COLO668 (cell line): ENCODE measurements around the gene SEMA4A.
"Not testable (repeated sequence)": the region's sequence is repeated elsewhere in the genome, so short reads cannot be mapped to it uniquely, and the experiment has no call there.

Experiments used
- DNase-seq: peaks from one replicate; lab custom pipeline; 2025; ENCODE audit not compliant: unreplicated experiment; lab: John Stamatoyannopoulos, UW

SEMA4A gene

DNA sequence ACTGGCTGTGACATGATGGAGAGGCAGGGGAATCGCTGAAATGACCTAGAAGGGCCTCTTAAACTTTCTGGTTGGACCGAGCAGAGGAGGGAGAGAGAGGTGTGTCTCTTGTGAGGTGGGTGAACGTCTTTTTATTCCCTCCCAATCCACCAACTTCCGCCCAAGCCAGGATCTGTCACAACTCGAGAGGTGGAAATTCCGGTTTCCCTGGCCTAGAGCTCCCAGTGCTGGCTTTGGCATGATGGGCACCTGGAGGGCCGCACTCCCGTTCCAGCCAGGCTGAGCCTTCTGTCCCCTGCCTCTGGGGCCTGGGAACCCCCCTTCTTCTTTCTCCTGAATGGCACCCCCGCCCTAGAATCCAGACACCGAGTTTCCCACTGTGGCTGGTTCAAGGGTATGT, at the start of gene SEMA4A:
SEMA4A (plus strand) TSS at position 224 of the 400 bp plus-strand sequence. CDS start 994 bp downstream, outside the sequence.
- DNase-seq = no peak

DNA sequence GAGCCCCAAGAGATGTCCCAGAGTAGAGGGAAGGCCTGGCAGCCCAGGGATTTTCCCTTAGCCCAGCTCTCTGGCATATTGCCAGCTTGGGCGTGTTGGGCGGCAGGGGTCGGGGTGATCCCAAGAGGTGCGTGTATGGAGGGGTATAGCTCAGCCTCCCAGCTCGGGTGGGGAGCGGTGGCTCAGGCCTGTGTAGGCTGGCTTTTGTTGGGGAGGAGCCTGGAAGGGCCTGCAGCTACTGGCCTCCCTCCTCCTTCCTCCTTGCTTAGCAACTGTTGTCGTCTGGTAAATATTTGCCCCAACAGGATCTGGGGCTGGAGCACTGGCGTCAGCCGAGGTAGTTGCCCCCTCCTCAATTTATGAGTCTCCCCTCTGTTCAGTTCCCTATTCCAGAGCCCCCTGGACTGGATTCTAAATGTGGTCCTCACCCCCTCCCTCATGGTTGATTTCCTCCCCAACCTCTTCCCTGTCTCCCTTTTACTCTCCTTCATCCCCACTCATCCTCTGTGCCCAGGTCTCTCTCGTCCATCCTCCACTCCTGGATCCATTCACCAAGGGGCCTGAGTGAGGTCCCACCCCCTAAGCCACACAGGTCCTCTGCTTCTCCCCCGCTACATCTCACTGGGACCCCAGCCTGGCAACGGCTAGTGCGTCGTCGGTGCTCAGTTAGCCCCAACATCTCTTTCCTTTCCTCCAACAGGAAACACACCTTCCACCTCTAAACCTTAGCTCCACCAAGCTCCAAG, 49.1 kb upstream of the SEMA4A start:
- peak; percentile 90 for DNase-seq

GRCh38 chr1:156104861-156105832, 48.2 kb upstream of the SEMA4A start:
- DNase-seq = no peak

GRCh38 chr1:156106624-156107488, 46.5 kb upstream of the SEMA4A start:
- peak; percentile 46 for DNase-seq

DNA sequence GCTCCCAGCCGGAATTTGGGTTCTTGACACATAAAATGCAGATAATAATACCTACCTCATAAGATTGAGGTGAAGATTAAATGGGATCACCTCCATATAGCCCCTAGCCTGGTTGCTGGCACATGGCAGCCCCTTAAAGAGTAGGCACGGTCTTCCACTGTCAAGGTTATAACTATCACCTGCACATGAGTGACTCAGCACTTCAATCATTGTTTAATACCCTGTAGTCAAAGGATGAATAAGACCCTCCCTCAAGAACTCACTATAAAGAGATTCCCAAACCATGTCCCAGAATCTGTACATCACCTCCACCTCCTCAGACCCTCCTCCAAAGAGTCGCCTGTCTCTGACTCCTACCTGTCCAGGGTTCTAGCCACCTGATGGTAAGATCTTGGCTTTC, 45.3 kb upstream of the SEMA4A start:
- no peak for DNase-seq

- no peak for DNase-seq
These were observed 44.6 kb upstream of the SEMA4A start for GRCh38 chr1:156108664-156109241.

DNA sequence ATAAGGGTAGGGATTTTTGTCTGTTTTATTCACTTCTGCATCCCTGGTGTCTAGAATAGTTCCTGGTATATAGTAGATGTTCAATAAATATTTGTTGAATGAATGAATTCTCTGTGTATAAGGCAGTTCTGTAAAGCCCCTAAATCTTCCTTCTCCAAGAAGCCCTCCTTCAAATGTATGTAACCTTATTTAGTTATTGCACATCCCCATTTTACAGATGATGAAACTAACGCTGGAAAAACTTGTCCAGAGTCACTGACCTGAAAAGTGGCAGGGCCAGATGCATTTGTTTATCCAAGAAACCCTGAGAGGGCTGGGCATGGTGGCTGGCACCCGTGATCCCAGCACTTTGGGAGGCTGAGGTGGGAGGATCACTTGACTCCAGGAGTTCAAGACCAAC, 43.1 kb upstream of the SEMA4A start:
- no peak for DNase-seq

DNA sequence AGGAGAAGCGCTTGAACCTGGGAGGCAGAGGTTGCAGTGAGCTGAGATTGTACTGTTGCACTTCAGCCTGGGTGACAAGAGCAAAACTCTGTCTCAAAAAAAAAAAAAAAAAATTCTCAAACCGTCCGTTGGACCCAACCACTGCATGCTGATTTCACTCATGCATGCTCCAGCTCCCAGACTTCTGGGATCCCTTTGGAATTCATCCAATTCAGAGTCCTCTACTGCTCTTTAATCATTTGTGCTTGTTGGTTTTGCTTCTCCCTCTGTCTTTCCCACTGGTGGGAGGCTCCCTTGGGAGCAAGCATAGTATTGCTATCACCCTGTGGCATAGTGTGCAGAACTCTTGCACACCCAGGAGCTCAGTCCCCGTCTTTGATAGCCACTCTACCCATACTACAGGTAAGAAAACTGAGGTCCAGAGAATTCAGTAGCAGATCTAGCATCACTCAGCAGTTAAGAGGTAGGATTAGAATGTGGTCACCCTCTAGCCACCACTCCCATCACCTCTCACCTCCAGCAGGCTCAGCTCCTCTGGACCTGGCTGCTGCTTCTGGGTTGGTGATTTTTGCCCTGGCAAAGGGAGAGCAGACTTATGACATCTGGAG, 41.9 kb upstream of the SEMA4A start:
- no peak for DNase-seq

DNA sequence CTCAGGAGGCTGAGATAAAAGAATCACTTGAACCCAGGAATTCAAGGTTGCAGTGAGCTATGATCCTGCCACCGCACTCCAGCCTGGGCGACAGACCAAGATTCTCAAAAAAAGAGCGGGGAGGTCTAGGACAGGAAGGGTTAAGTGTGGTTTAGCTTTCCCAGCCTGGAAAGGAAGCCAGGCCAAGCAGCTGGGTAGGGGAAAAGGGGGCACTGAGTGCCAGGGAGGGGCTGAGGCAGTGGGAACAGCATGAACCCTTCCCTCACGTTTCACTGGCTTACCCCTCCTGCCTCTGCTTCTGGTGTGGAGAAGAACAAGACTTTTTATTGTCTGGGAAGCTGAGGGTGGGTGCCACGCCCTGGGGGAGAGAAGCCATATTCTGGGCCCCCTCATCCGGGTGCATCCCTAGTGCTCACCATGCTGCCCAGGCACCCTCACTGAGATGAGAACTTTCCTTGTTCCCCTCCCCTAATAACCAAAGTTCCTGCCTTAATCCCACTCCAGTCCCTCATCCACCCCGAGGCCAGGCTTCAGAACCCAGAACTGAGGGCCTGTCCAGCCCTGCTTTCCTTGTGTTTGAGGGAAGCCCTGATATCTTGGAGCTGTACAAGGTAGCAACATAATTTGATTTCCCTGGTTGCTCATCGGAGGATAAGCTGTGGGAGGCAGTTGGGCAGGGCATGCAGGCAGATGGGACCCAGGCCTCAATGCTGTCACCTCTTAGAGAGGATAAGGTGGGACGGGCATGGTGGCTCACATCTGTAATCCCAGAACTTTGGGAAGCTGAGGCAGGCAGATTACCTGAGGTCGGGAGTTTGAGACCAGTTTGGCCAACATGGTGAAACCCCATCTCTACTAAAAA, 40.9 kb upstream of the SEMA4A start:
- no peak for DNase-seq

- DNase-seq = no peak
These were observed 40.0 kb upstream of the SEMA4A start for GRCh38 chr1:156113282-156113950.

DNA sequence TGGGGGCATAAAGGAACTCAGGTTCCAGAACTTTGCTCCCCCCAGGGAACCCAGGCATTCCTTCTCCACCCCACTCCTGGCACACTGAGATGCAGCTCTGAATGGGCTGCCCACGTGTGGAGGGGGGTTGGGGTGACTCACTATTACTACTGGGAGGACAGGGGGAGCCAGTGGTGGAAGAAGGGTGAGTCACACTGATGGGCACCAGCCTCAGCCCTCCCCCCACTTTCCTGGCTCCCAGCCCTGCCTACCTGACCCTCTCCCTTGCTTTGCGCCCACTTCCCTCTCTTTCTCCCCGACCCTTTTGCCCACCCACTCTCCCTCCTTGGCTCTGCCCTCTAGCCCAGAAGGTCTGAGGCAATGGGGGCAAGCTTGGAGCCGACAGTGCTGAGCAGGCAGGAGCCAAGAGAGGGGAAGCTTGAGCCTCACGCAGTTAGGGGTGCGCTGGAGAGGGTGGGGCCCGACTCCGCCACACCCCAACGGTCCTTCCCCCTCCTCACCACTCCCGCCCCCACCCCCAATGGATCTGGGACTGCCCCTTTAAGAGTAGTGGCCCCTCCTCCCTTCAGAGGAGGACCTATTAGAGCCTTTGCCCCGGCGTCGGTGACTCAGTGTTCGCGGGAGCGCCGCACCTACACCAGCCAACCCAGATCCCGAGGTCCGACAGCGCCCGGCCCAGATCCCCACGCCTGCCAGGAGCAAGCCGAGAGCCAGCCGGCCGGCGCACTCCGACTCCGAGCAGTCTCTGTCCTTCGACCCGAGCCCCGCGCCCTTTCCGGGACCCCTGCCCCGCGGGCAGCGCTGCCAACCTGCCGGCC, 39.1 kb upstream of the SEMA4A start, which contains the start of gene LMNA:
LMNA (plus strand) TSS at position 611 of the 818 bp plus-strand sequence. CDS start 208 bp downstream, outside the sequence.
- peak; percentile 89 for DNase-seq

GRCh38 chr1:156114919-156115513, 38.4 kb upstream of the SEMA4A start:
- DNase-seq = peak; percentile 55

DNA sequence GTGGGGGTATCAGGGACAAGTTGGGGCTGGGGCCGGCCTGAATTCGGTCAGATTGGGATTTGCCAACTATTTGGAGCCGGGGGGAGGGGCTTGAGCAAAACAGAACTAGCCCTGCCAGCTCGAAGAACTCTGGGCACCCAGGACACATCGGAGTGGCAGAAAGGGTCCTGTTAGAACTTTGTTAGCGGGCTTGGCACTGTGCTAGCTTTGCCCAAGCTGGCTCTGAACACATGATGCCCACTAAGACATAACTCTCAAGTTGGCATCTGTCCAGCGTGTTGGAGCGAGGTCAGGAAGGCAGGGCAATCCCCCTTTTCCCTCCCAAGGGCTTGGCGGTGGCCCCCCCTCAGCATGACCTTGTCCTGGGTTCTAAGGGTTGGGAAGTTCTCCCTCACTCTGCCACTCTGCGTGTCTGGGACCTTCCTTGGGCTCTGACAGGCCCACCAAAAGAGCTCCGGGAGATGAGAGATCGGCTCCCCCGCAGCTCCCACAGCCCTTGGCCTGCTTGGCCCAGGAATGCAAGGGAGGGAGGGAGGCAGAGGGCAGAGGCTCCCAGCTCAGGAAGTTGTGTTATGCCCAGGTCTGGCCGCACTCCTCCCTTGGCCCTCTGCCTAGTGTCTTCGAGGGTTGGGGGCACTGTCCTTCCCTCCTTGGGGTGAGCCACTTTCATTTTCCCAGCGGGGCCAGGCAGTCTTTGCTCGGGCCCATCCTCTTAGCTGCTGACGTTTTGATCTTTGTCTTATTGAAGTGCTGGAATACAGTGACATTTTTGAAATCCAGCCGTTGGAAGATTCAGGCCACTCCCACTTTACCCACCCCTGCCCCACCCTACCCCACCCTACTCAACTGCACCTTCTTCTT, 37.6 kb upstream of the SEMA4A start:
- peak; percentile 53 for DNase-seq

- not testable (repeated sequence) for DNase-seq
These were observed 36.7 kb upstream of the SEMA4A start for GRCh38 chr1:156116731-156117130.

- peak; percentile 39 for DNase-seq
These were observed 35.8 kb upstream of the SEMA4A start for GRCh38 chr1:156117414-156118176.
